GM12878 (cell line): ENCODE data around the gene NRG4. TPM values are rescaled to one million over a fixed set of nuclear protein-coding genes. Genes with fewer than 3 reads are reported as not detected.

Experiments used
- ATAC-seq: fragments of 200-7000 bp; cut with Tn5 transposase; 3 replicates; pipeline ENCODE4 v1.9.1; 2020; ENCODE audit warnings: mild to moderate bottlenecking, moderate library complexity
- BruUV-seq: library from RNA; stranded (reverse); fragments of 400-500 nt; replicated peaks from 2 replicates; lab custom pipeline; 2021; lab: Mats Ljungman, UMichigan
- CTCF ChIA-PET: fragments of 300-600 bp; sonication (Branson Sonifier 250); formaldehyde crosslinking; extraction: SDS; loops from one replicate; lab custom pipeline; 2021; ENCODE audit warnings: inconsistent platforms; lab: Yijun Ruan, JAX
- POLR2A ChIA-PET: fragments of 350-600 bp; formaldehyde crosslinking; extraction: SDS; loops from one replicate; lab custom pipeline; 2021; ENCODE audit warnings: inconsistent platforms; lab: Charles Lee
- RAD21 ChIA-PET: fragments of 300-600 bp; sonication (Branson Sonifier 250); formaldehyde crosslinking; loops from one replicate; lab custom pipeline; 2023; ENCODE audit warnings: antibody characterized with exemption; ENCODE audit not compliant: unreplicated experiment; lab: Charles Lee
- SMC1A ChIA-PET: fragments of 300-600 bp; sonication (Branson Sonifier 250); formaldehyde crosslinking; loops from one replicate; lab custom pipeline; 2023; ENCODE audit not compliant: unreplicated experiment, uncharacterized antibody; lab: Charles Lee
- DNase-seq: peaks from one replicate; pipeline ENCODE4 v3.0.0-alpha.2; 2011; ENCODE audit warnings: low read depth, low spot score
- FAIRE-seq: peaks from 3 replicates; lab custom pipeline; 2011; peaks lifted over from hg19 to GRCh38; lab: Jason Lieb, UNC
- H2AFZ ChIP-seq: 2 replicates; pipeline ENCODE4 v1.6.0; 2011; ENCODE audit warnings: low read depth, low read length, control low read depth; ENCODE audit not compliant: control insufficient read depth
- H3K27ac ChIP-seq: 2 replicates; pipeline ENCODE4 v1.5.1; 2011; ENCODE audit warnings: control low read depth; ENCODE audit not compliant: control insufficient read depth, insufficient read depth
- H3K27me3 ChIP-seq, 2 experiments: replicated peaks in 1 of 2; 2 replicates each; pipeline versions ENCODE4 v1.6.0 to v1.6.1; 2011; ENCODE audit warnings: low read length in 1 of 2; ENCODE audit not compliant: control insufficient read depth in 2 of 2, insufficient read depth in 2 of 2
- H3K36me3 ChIP-seq, 2 experiments: 2 replicates each; pipeline ENCODE4 v1.5.1; 2011; ENCODE audit warnings: low read length in 1 of 2; ENCODE audit not compliant: control insufficient read depth in 2 of 2, insufficient read depth in 2 of 2
- H3K4me1 ChIP-seq: 2 replicates; pipeline ENCODE4 v1.6.1; 2011; ENCODE audit warnings: mild to moderate bottlenecking, low read length, moderate library complexity, mixed read lengths; ENCODE audit not compliant: control insufficient read depth, insufficient read depth
- H3K4me2 ChIP-seq: 2 replicates; pipeline ENCODE4 v1.6.0; 2011; ENCODE audit warnings: control low read depth; ENCODE audit not compliant: control insufficient read depth, insufficient read depth
- H3K4me3 ChIP-seq: fragments of 200-600 bp; sonication (generic); 2 replicates; pipeline ENCODE4 v1.5.1; 2016
- H3K79me2 ChIP-seq: 2 replicates; pipeline ENCODE4 v1.6.0; 2011; ENCODE audit warnings: low read length; ENCODE audit not compliant: control insufficient read depth, insufficient read depth
- H3K9ac ChIP-seq: 2 replicates; pipeline ENCODE4 v1.8.0; 2011; ENCODE audit warnings: low read length, control low read depth, mixed read lengths; ENCODE audit not compliant: control insufficient read depth, insufficient read depth
- H3K9me3 ChIP-seq: replicated peaks from 3 replicates; pipeline ENCODE4 v1.5.1; 2011; ENCODE audit warnings: mild to moderate bottlenecking, low read length; ENCODE audit not compliant: control insufficient read depth, insufficient read depth
- H4K20me1 ChIP-seq: 2 replicates; pipeline ENCODE4 v1.6.0; 2011; ENCODE audit not compliant: control insufficient read depth, insufficient read depth
- BACH1 ChIP-seq: fragments of 450-650 bp; IDR thresholded peaks from 2 replicates; pipeline ENCODE4 v1.6.1; 2017; ENCODE audit warnings: mild to moderate bottlenecking, borderline replicate concordance
- BCL11A ChIP-seq: IDR thresholded peaks from 2 replicates; pipeline ENCODE4 v1.6.1; 2011; ENCODE audit warnings: low read depth, low read length
- BHLHE40 ChIP-seq, 2 experiments: fragments of 450-650 bp in 1 of 2; IDR thresholded peaks; 2 replicates each; pipeline ENCODE4 v1.6.1; 2011 to 2017; ENCODE audit warnings: low read depth in 2 of 2, borderline replicate concordance in 1 of 2, improper control_type of control experiment in 1 of 2, low read length in 1 of 2, mild to moderate bottlenecking in 1 of 2
- CEBPB ChIP-seq, 2 experiments: fragments of 150-350 bp in 1 of 2; IDR thresholded peaks; 2 replicates each; pipeline ENCODE4 v1.6.1; 2012 to 2014; ENCODE audit warnings: low read depth in 2 of 2, low read length in 2 of 2, borderline replicate concordance in 1 of 2, inconsistent platforms in 1 of 2
- EGR1 ChIP-seq, 2 experiments: IDR thresholded peaks; 1 replicate in 1 of 2; 2 replicates in 1 of 2; pipeline ENCODE4 v1.6.1; 2011 to 2012; ENCODE audit warnings: low read depth in 2 of 2, low read length in 2 of 2, borderline replicate concordance in 1 of 2, mild to moderate bottlenecking in 1 of 2, moderate library complexity in 1 of 2
- JUNB ChIP-seq: IDR thresholded peaks from 2 replicates; pipeline ENCODE4 v1.6.1; 2016; ENCODE audit warnings: antibody characterized with exemption, mild to moderate bottlenecking
- POU2F2 ChIP-seq: IDR thresholded peaks from 3 replicates; pipeline ENCODE4 v1.6.1; 2011; ENCODE audit warnings: low read depth, mild to moderate bottlenecking, low read length, borderline replicate concordance
- SIX5 ChIP-seq: IDR thresholded peaks from 2 replicates; pipeline ENCODE4 v1.6.1; 2011; ENCODE audit warnings: mild to moderate bottlenecking, low read depth, low read length, moderate library complexity; ENCODE audit not compliant: severe bottlenecking
- SREBF2 ChIP-seq: IDR thresholded peaks from 2 replicates; pipeline ENCODE4 v1.6.1; 2012; ENCODE audit warnings: mild to moderate bottlenecking, low read length
- STAT1 ChIP-seq: fragments of 450-650 bp; conservative IDR thresholded peaks from 2 replicates; pipeline ENCODE4 v1.6.1; 2014; ENCODE audit warnings: antibody characterized with exemption, mild to moderate bottlenecking
- STAT3 ChIP-seq: IDR thresholded peaks from 2 replicates; pipeline ENCODE4 v1.6.1; 2011; ENCODE audit warnings: low read depth, low read length, improper control_type of control experiment
- TBL1XR1 ChIP-seq: IDR thresholded peaks from 2 replicates; pipeline ENCODE4 v1.6.1; 2012; ENCODE audit warnings: low read depth, low read length, improper control_type of control experiment
- TCF3 ChIP-seq: IDR thresholded peaks from 2 replicates; pipeline ENCODE4 v1.6.1; 2012; ENCODE audit warnings: low read depth, mild to moderate bottlenecking, low read length, borderline replicate concordance; ENCODE audit not compliant: insufficient read depth
- ZBED1 ChIP-seq: IDR thresholded peaks from 2 replicates; pipeline ENCODE4 v1.6.1; 2016; ENCODE audit warnings: borderline replicate concordance
- ZNF207 ChIP-seq: fragments of 450-650 bp; IDR thresholded peaks from 2 replicates; pipeline ENCODE4 v1.6.1; 2014; ENCODE audit warnings: antibody characterized with exemption, mild to moderate bottlenecking, borderline replicate concordance
- ZNF384 ChIP-seq: IDR thresholded peaks from 2 replicates; pipeline ENCODE4 v1.6.1; 2012; ENCODE audit warnings: low read depth, mild to moderate bottlenecking, low read length, improper control_type of control experiment, borderline replicate concordance
- ZNF622 ChIP-seq: fragments of 450-650 bp; IDR thresholded peaks from 2 replicates; pipeline ENCODE4 v1.6.1; 2017; ENCODE audit warnings: mild to moderate bottlenecking, inconsistent platforms
- WGBS: methylation state at CpG from one replicate; pipeline ENCODE4 v1.1.6; 2016; ENCODE audit warnings: low lambda C conversion rate; ENCODE audit not compliant: insufficient replicate concordance, insufficient coverage; ENCODE audit errors: missing lambda C conversion rate; 5-methylcytosine and 5-hydroxymethylcytosine counted together
- in situ Hi-C: fragments of 300-500 bp; cut with MboI; formaldehyde crosslinking; loops from 9 replicates; pipeline ENCODE4 v1.14.3; 2018; ENCODE audit warnings: mixed read lengths
- intact Hi-C: fragments of 100-400 bp; cut with micrococcal nuclease; formaldehyde crosslinking; loops from one replicate; pipeline ENCODE4 v1.14.2; 2022; ENCODE audit not compliant: unreplicated experiment
- polyA plus RNA-seq, 11 experiments: library from polyadenylated mRNA; depleted of rRNA in 4 of 11; unstranded in 6 of 11; stranded (reverse) in 5 of 11; fragments of >200 nt; fragmentation: Nextera tagmentation in 4 of 11; fragmentation: Illumina TruSeq in 1 of 11; extraction: Ambion mirVana in 4 of 11; extraction: Trizol in 1 of 11; gene quantifications; 1 replicate in 1 of 11; 2 replicates in 10 of 11; pipeline versions ENCODE4 v1.2.1 to v1.2.3, GENCODE V29; 2011 to 2016; ENCODE audit warnings: inconsistent platforms in 2 of 11, missing spikeins in 2 of 11, low read depth in 1 of 11
- total RNA-seq, 4 experiments: library from RNA; depleted of rRNA in 3 of 4; stranded (reverse); fragments of >200 nt in 3 of 4; fragmentation: Illumina TruSeq in 1 of 4; extraction: Trizol in 1 of 4; gene quantifications; 2 replicates each; pipeline versions ENCODE4 v1.2.1 to v1.2.3, GENCODE V29; 2013 to 2021
- TF ChIP-seq, protein P1 (sequence below): IDR thresholded peaks from 2 replicates; pipeline ENCODE4 v1.6.1; 2012; ENCODE audit warnings: low read depth, low read length, improper control_type of control experiment
- TF ChIP-seq, protein P2 (sequence below): IDR thresholded peaks from 2 replicates; pipeline ENCODE4 v1.6.1; 2011; ENCODE audit warnings: low read depth, mild to moderate bottlenecking, low read length, moderate library complexity, borderline replicate concordance; ENCODE audit errors: extremely low read depth

The NRG4 gene
- total and polyA plus RNA-seq, 10 of the 15 experiments (the other 5 are each of a cell fraction or from before 2014, with no cell fraction given), result 0.76 to 8.3 (median 5.5) TPM

GRCh38 chr15:76038512-76038911 is 26.3 kb upstream of the NRG4 start:
- RAD21 ChIA-PET, result no interaction called here
- H3K9me3 ChIP-seq, result no peaks in the 10 kb centered on the region; the same call in 2 of the 3 replicates
- no TSS peak for BruUV-seq
- in situ Hi-C loops, result no loop called here
- SMC1A ChIA-PET, result no interaction called here
- FAIRE-seq (no peak), ATAC-seq (no peak), DNase-seq (no peak)
- CTCF ChIA-PET, result no interaction called here
- no peak overlapping the region for H3K4me2 ChIP-seq
- intact Hi-C loops, result no loop called here
- no peak overlapping the region for H3K27ac ChIP-seq
- no peaks in the 10 kb centered on the region for H4K20me1 ChIP-seq
- no peak overlapping the region for H3K9ac ChIP-seq
- no peaks in the 10 kb centered on the region for H3K79me2 ChIP-seq
- H3K4me1 ChIP-seq, result no peaks in the 10 kb centered on the region
- no peak overlapping the region for H2AFZ ChIP-seq
- no peak overlapping the region for H3K4me3 ChIP-seq
- POLR2A ChIA-PET, result no interaction called here
- H3K27me3 ChIP-seq, result no peaks in the 10 kb centered on the region
- TF ChIP-seq STAT1 (no peak), BCL11A (no peak), SREBF2 (no peak), BHLHE40 (IDR thresholded peaks at IDR 0.05; ENCODE audit: borderline replicate concordance in 1 of 2, low read depth in 2 of 2, low read length in 1 of 2) (no peak), TBL1XR1 (no peak), CEBPB (IDR thresholded peaks at IDR 0.05; ENCODE audit: borderline replicate concordance in 1 of 2, low read depth in 2 of 2, low read length in 2 of 2) (no peak), JUNB (no peak), POU2F2 (no peak), SIX5 (no peak), ZBED1 (no peak), BACH1 (no peak), ZNF622 (no peak), EGR1 (IDR thresholded peaks at IDR 0.05; ENCODE audit: borderline replicate concordance in 1 of 2, low read depth in 2 of 2, low read length in 2 of 2) (no peak), ZNF384 (no peak), STAT3 (no peak), TCF3 (no peak), ZNF207 (no peak)
- TF ChIP-seq, protein P1, sequence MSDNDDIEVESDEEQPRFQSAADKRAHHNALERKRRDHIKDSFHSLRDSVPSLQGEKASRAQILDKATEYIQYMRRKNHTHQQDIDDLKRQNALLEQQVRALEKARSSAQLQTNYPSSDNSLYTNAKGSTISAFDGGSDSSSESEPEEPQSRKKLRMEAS, result no peak
- TF ChIP-seq, protein P2, sequence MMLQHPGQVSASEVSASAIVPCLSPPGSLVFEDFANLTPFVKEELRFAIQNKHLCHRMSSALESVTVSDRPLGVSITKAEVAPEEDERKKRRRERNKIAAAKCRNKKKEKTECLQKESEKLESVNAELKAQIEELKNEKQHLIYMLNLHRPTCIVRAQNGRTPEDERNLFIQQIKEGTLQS, result no peak
- no peaks in the 10 kb centered on the region for H3K36me3 ChIP-seq
- WGBS, result 24% methylated on average over 1 of the region's 1 CpG
